GM23248 (cell line): ENCODE results near the gene PSMG3. TPM values are rescaled to one million over a fixed set of nuclear protein-coding genes. Genes with fewer than 3 reads are reported as not detected.

Source experiments
- DNase-seq: peaks from one replicate; pipeline ENCODE4 v3.0.0-alpha.2; 2015
- H2AFZ ChIP-seq: fragments of 200-600 bp; sonication (generic); 2 replicates; pipeline ENCODE4 v1.6.1; 2016; ENCODE audit warnings: antibody characterized with exemption
- H3F3A ChIP-seq: fragments of 200-600 bp; sonication (generic); 2 replicates; pipeline ENCODE4 v1.6.1; 2016; ENCODE audit warnings: mild to moderate bottlenecking, antibody characterized with exemption, mixed run types; ENCODE audit not compliant: insufficient read depth
- H3K27ac ChIP-seq: fragments of 200-600 bp; sonication (generic); 2 replicates; pipeline ENCODE4 v1.5.1; 2016; ENCODE audit warnings: mild to moderate bottlenecking
- H3K27me3 ChIP-seq: fragments of 200-600 bp; sonication (generic); replicated peaks from 2 replicates; pipeline ENCODE4 v1.6.1; 2016; ENCODE audit warnings: mild to moderate bottlenecking; ENCODE audit not compliant: insufficient read depth
- H3K36me3 ChIP-seq: fragments of 200-600 bp; sonication (generic); 2 replicates; pipeline ENCODE4 v1.6.1; 2016; ENCODE audit warnings: low read depth, mild to moderate bottlenecking
- H3K4me1 ChIP-seq: fragments of 200-600 bp; sonication (generic); 2 replicates; pipeline ENCODE4 v1.6.1; 2016; ENCODE audit warnings: mild to moderate bottlenecking; ENCODE audit not compliant: insufficient read depth
- H3K4me2 ChIP-seq: fragments of 200-600 bp; sonication (generic); one replicate; pipeline ENCODE4 v1.6.1; 2016; ENCODE audit warnings: mild to moderate bottlenecking; ENCODE audit not compliant: unreplicated experiment
- H3K4me3 ChIP-seq: fragments of 200-600 bp; sonication (generic); 2 replicates; pipeline ENCODE4 v1.5.1; 2016; ENCODE audit warnings: mild to moderate bottlenecking
- H3K79me2 ChIP-seq: fragments of 200-600 bp; sonication (generic); 2 replicates; pipeline ENCODE4 v1.6.1; 2016; ENCODE audit warnings: mild to moderate bottlenecking; ENCODE audit not compliant: insufficient read depth
- H3K9ac ChIP-seq: fragments of 200-600 bp; sonication (generic); 2 replicates; pipeline ENCODE4 v1.6.1; 2016; ENCODE audit warnings: mild to moderate bottlenecking
- H3K9me2 ChIP-seq: fragments of 200-600 bp; sonication (generic); 2 replicates; pipeline ENCODE4 v1.6.1; 2016; ENCODE audit warnings: mixed run types, mild to moderate bottlenecking, moderate library complexity; ENCODE audit not compliant: insufficient read depth
- H3K9me3 ChIP-seq: fragments of 200-600 bp; sonication (generic); one replicate; pipeline ENCODE4 v1.6.1; 2017; ENCODE audit warnings: low read depth
- H4K20me1 ChIP-seq: fragments of 200-600 bp; sonication (generic); 2 replicates; pipeline ENCODE4 v1.6.0; 2016; ENCODE audit not compliant: insufficient read depth
- EZH2 ChIP-seq: fragments of 200-600 bp; sonication (generic); IDR thresholded peaks from 2 replicates; pipeline ENCODE4 v1.6.1; 2018; ENCODE audit warnings: antibody characterized with exemption, mild to moderate bottlenecking; ENCODE audit not compliant: insufficient read depth, poor library complexity, severe bottlenecking
- EZH2phosphoT487 ChIP-seq: fragments of 200-600 bp; sonication (generic); IDR thresholded peaks from 2 replicates; pipeline ENCODE4 v1.6.1; 2018; ENCODE audit warnings: antibody characterized with exemption, moderate library complexity, mild to moderate bottlenecking, low read depth; ENCODE audit not compliant: insufficient read depth
- WGBS, 2 experiments: methylation state at CpG; one replicate each; pipeline ENCODE4 v1.1.6; 2015 to 2017; ENCODE audit warnings: low lambda C conversion rate in 2 of 2, low coverage in 1 of 2; ENCODE audit errors: missing lambda C conversion rate in 2 of 2; 5-methylcytosine and 5-hydroxymethylcytosine counted together
- in situ Hi-C: fragments of 300-500 bp; cut with MboI; formaldehyde crosslinking; loops from 2 replicates; pipeline ENCODE4 v1.15.0; 2020
- polyA plus RNA-seq: library from polyadenylated mRNA; unstranded; fragments of >200 nt; fragmentation: Nextera tagmentation; extraction: Ambion mirVana; gene quantifications from 2 replicates; pipeline ENCODE4 v1.2.1, GENCODE V29; 2016
- total RNA-seq: library from RNA; depleted of rRNA; stranded (reverse); fragments of >200 nt; shearing (Covaris generic); gene quantifications from 2 replicates; pipeline ENCODE4 v1.2.3, GENCODE V29; 2014

PSMG3 gene
- total and polyA plus RNA-seq, 2 experiments from 2014 or later, result 28.3 to 58.1 TPM

GRCh38 chr7:1560620-1561031, 9.2 kb downstream of the PSMG3 start:
- Histone ChIP-seq H2AFZ (no peak overlapping the region), H3K27ac (no peak overlapping the region), H3K9me3 (no peaks in the 10 kb centered on the region), H3K79me2 (0 out of 2 replicates have a peak, but pooled peaks cover 3% of the 10 kb centered on the region), H3F3A (0 out of 2 replicates have a peak, but pooled peaks cover 6% of the 10 kb centered on the region), H3K27me3 (no peaks in the 10 kb centered on the region), H4K20me1 (no peaks in the 10 kb centered on the region), H3K36me3 (no peaks in the 10 kb centered on the region), H3K4me3 (no peak overlapping the region), H3K4me2 (no peak overlapping the region), H3K9ac (no peak overlapping the region), H3K4me1 (peaks cover 16% of the 10 kb centered on the region), H3K9me2 (no peaks in the 10 kb centered on the region)
- in situ Hi-C loops, result no loop called here
- WGBS, 2 experiments, result 77 to 79% methylated on average over 8 to 13 of the region's 13 CpGs
- TF ChIP-seq EZH2, result no peak
- no peak for TF ChIP-seq EZH2phosphoT487
- DNase-seq, result no peak

DNA sequence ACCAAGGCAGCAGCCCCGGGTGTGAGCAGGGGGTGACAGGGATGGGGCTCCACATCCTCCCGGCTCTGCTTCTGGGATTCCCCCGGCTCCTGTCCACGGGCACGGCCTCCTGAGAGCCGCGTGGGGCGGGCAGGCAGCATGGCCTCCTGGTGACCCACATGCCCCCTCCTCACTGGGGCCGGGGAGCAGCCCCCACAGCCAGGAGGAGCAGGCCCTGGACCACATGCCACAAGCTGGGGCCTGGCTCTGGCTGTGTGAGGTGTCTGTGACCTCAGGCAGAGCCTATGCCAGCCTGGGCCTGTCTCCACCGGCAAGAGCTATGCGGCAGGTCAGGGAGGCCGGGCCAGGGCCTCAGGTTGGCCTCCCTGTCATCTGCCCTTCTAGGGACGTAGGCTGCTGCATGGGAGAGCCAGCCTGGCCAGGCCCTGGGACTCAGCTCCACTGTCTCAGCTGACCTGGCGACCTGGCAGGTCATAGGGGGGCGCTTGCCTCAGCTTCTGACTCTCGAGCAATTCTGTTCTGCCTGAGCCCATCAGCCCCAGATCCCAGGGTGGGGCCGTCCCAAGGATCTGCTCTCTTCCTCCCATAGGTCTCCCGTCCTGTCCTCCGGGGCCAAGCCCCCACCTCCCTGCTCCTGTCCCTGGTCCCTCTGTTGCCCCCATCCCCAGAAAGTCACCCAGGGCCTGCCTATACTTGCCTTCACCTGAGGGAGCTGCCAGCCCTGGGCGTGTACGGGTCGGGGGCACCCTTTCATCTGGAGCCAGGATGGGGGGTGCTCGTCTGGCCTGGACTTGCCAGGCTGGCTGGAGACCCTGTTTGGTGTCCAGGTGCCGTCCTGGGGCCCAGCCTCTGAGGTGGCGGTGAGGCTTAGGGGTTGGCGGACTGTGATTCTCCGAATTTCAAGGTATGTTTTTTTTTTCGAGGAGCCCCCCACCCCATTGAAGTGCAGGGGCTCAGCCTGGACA, 9.9 kb downstream of the PSMG3 start:
- TF ChIP-seq EZH2phosphoT487 (no peak), EZH2 (no peak)
- Histone ChIP-seq H4K20me1 (no peaks in the 10 kb centered on the region), H3K36me3 (no peaks in the 10 kb centered on the region), H2AFZ (no peak overlapping the region), H3K4me3 (no peak overlapping the region), H3F3A (0 out of 2 replicates have a peak, but pooled peaks cover 5% of the 10 kb centered on the region), H3K9ac (no peak overlapping the region), H3K4me2 (no peak overlapping the region), H3K9me3 (no peaks in the 10 kb centered on the region), H3K79me2 (0 out of 2 replicates have a peak, but pooled peaks cover under 1% of the 10 kb centered on the region), H3K27ac (no peak overlapping the region), H3K27me3 (no peaks in the 10 kb centered on the region), H3K4me1 (peaks cover 22% of the 10 kb centered on the region), H3K9me2 (no peaks in the 10 kb centered on the region)
- in situ Hi-C loops, result no loop called here
- WGBS, 2 experiments, result 87 to 89% methylated on average over 21 to 27 of the region's 28 CpGs
- DNase-seq, result no peak

DNA sequence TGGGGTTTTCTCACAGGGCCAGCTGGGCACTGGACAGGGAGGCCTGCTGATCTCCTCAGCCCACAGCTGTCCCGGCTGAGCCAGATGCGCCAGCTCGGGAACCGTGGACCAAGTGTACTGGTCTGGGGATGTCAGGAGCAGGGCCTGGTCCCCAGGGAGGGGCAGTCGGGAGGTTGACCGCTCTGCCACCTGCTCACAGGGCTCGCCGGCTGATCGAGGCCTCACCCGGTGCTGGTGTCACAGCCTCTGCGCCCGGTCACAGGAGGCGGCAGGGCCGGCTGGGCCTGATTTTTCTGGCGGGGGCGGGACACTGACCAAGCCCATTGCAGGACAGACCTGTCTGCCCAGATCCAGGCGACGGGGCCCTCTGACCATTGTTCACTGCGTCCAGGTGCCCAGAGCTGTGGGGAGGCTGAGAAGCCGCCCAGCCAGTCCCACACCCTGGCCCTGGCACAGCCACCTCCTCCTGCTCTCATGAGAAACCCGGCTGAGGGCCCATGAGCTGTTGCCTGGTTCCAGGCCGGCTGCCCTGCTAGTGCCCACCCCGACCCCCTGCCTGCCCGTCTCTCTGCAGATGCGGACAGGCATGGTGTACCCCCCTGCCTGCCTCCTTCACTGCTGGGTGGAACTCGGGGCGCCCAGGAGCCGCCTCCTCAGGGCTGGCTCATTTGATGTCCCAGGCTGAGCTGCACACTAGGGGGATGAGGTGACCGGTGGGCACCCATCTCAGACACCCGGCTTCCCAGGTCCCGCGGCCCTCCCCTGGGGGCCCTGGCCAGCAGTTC, 10.8 kb downstream of the PSMG3 start:
- H3K4me3 ChIP-seq, result no peak overlapping the region
- no peak for DNase-seq
- WGBS, 2 experiments, result 90 to 94% methylated on average over 25 to 28 of the region's 32 CpGs

DNA sequence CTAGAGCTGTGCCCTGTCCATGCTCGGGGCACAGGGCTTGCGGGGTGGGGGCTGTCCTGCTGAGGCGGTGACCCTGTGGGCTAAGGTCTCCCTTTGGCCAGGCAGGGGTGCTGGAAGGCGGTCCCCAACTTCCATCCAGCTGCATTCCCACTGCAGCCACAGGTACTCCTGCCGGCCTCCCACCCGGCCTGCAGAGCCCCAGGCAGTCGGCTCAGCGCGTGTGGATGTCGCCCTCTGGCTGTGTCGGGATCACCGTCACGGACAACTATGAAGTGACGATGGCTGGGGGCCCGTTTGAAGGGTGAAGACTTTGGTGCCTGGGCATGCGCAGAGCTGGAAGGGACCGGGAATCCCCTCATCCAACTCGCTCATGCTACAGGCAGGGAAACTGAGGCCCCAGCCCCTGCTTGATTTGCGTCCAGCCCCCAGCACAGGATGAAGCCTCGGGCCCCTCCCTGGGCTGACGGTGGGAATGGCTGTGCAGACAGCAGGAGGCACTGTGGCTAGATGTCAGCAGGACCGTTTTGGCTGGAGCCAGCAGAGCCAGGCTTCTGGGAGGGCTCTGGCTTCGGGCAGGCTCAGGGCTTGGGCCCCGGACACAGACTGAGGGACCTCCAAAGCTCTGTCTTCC, 11.5 kb downstream of the PSMG3 start:
- Histone ChIP-seq H3K4me1 (peaks cover 11% of the 10 kb centered on the region), H3K9me2 (no peaks in the 10 kb centered on the region), H3K27ac (no peak overlapping the region), H3K9ac (no peak overlapping the region), H3K9me3 (no peaks in the 10 kb centered on the region), H3K79me2 (no peaks in the 10 kb centered on the region), H2AFZ (no peak overlapping the region), H3F3A (no peaks in the 10 kb centered on the region), H4K20me1 (no peaks in the 10 kb centered on the region), H3K36me3 (no peaks in the 10 kb centered on the region), H3K4me3 (no peak overlapping the region), H3K27me3 (no peaks in the 10 kb centered on the region), H3K4me2 (no peak overlapping the region)
- in situ Hi-C loops, result no loop called here
- no peak for DNase-seq
- TF ChIP-seq EZH2, result no peak
- TF ChIP-seq EZH2phosphoT487, result no peak
- 59 to 61% methylated on average over 24 of the region's 24 CpGs for WGBS, 2 experiments

More for the DNA sequence above, 10.8 kb downstream of the PSMG3 start:
- H3K36me3 ChIP-seq, result no peaks in the 10 kb centered on the region
- H2AFZ ChIP-seq, result no peak overlapping the region
- 0 out of 2 replicates have a peak, but pooled peaks cover under 1% of the 10 kb centered on the region for H3F3A ChIP-seq
- H3K79me2 ChIP-seq, result no peaks in the 10 kb centered on the region
- H3K4me1 ChIP-seq, result peaks cover 13% of the 10 kb centered on the region
- H3K27me3 ChIP-seq, result no peaks in the 10 kb centered on the region
- no peaks in the 10 kb centered on the region for H4K20me1 ChIP-seq
- in situ Hi-C loops, result no loop called here
- no peak overlapping the region for H3K27ac ChIP-seq
- H3K9me2 ChIP-seq, result no peaks in the 10 kb centered on the region
- no peak overlapping the region for H3K9ac ChIP-seq
- TF ChIP-seq EZH2phosphoT487 (no peak), EZH2 (no peak)
- no peaks in the 10 kb centered on the region for H3K9me3 ChIP-seq
- H3K4me2 ChIP-seq, result no peak overlapping the region
